ENCODE measurements around the gene TMEFF2. TPM values are rescaled to one million over a fixed set of nuclear protein-coding genes. Genes with fewer than 3 reads are reported as not detected.
A peak's percentile ranks its signal among the peaks of the same experiment; 100 is the strongest.

TMEFF2 gene
- total and polyA plus RNA-seq, 4 donors: 0.08 TPM; not detected in 3

GRCh38 chr2:192069417-192069816, 125.3 kb downstream of the TMEFF2 start:
- Histone ChIP-seq H3K36me3 (ENCODE audit: control insufficient read depth in 4 of 4, insufficient read depth in 3 of 4, low read depth in 1 of 4, low read length in 3 of 4) (no peaks in the 10 kb centered on the region), H3K4me3 (ENCODE audit: low read depth in 1 of 3, low read length in 3 of 3) (no peak overlapping the region), H3K9ac (ENCODE audit: low read depth in 1 of 2, low read length in 2 of 2) (no peak overlapping the region), H3K4me1 (ENCODE audit: control insufficient read depth in 4 of 4, insufficient read depth in 4 of 4, low read length in 3 of 4) (peaks cover 3 to 30% (median 19%) of the 10 kb centered on the region in 4 donors), H3K9me3 (ENCODE audit: control insufficient read depth in 4 of 4, low read length in 3 of 4) (no peaks in the 10 kb centered on the region), H3K27ac (ENCODE audit: low read depth in 1 of 2, low read length in 2 of 2) (peak overlapping the region; percentile 18 to 74), H3K27me3 (ENCODE audit: control insufficient read depth in 4 of 4, insufficient read depth in 4 of 4, low read length in 3 of 4) (no peaks in the 10 kb centered on the region)
- TF ChIP-seq GABPA (IDR thresholded peaks at IDR 0.05 in 1 of 2, conservative IDR thresholded peaks at IDR 0.05 in 1 of 2) (no peak), SP1 (IDR thresholded peaks at IDR 0.05) (peak; percentile 45), REST (IDR thresholded peaks at IDR 0.05) (no peak), RAD21 (IDR thresholded peaks at IDR 0.05) (no peak), HNF4A (conservative IDR thresholded peaks at IDR 0.05) (peak; percentile 75 to 82), HNF4G (IDR thresholded peaks at IDR 0.05) (no peak), RXRA (IDR thresholded peaks at IDR 0.05) (peak in 1 of 2 donors; percentile 24), NR2F2 (IDR thresholded peaks at IDR 0.05) (no peak), ZBTB33 (IDR thresholded peaks at IDR 0.05) (no peak), EGR1 (IDR thresholded peaks at IDR 0.05; ENCODE audit: low read depth in 2 of 2) (peak in 1 of 2 donors; percentile 20), FOXA2 (IDR thresholded peaks at IDR 0.05) (no peak), JUND (IDR thresholded peaks at IDR 0.05) (peak in 1 of 2 donors; percentile 51), YY1 (IDR thresholded peaks at IDR 0.05) (peak; percentile 83)
- TF ChIP-seq, protein P1, sequence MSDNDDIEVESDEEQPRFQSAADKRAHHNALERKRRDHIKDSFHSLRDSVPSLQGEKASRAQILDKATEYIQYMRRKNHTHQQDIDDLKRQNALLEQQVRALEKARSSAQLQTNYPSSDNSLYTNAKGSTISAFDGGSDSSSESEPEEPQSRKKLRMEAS (IDR thresholded peaks at IDR 0.05): no peak
- TF ChIP-seq, protein P2, sequence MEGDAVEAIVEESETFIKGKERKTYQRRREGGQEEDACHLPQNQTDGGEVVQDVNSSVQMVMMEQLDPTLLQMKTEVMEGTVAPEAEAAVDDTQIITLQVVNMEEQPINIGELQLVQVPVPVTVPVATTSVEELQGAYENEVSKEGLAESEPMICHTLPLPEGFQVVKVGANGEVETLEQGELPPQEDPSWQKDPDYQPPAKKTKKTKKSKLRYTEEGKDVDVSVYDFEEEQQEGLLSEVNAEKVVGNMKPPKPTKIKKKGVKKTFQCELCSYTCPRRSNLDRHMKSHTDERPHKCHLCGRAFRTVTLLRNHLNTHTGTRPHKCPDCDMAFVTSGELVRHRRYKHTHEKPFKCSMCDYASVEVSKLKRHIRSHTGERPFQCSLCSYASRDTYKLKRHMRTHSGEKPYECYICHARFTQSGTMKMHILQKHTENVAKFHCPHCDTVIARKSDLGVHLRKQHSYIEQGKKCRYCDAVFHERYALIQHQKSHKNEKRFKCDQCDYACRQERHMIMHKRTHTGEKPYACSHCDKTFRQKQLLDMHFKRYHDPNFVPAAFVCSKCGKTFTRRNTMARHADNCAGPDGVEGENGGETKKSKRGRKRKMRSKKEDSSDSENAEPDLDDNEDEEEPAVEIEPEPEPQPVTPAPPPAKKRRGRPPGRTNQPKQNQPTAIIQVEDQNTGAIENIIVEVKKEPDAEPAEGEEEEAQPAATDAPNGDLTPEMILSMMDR (IDR thresholded peaks at IDR 0.05; ENCODE audit: low read depth, low read length, missing input control): no peak
- 34% methylated on average over 1 of the region's 1 CpG for WGBS
- DNase-seq (ENCODE audit: low spot score): no peak

- TF ChIP-seq RXRA (IDR thresholded peaks at IDR 0.05) (peak in 1 of 2 donors; percentile 3), RAD21 (IDR thresholded peaks at IDR 0.05) (no peak), YY1 (IDR thresholded peaks at IDR 0.05) (no peak), NR2F2 (IDR thresholded peaks at IDR 0.05) (no peak), JUND (IDR thresholded peaks at IDR 0.05) (no peak), HNF4A (conservative IDR thresholded peaks at IDR 0.05) (no peak)
- Histone ChIP-seq H3K36me3 (ENCODE audit: control insufficient read depth in 4 of 4, insufficient read depth in 3 of 4, low read depth in 1 of 4, low read length in 3 of 4) (no peaks in the 10 kb centered on the region), H3K9ac (ENCODE audit: low read depth in 1 of 2, low read length in 2 of 2) (no peak overlapping the region), H3K4me1 (ENCODE audit: control insufficient read depth in 4 of 4, insufficient read depth in 4 of 4, low read length in 3 of 4) (peaks cover 3 to 30% (median 19%) of the 10 kb centered on the region in 4 donors), H3K9me3 (ENCODE audit: control insufficient read depth in 4 of 4, low read length in 3 of 4) (no peaks in the 10 kb centered on the region), H3K27me3 (ENCODE audit: control insufficient read depth in 4 of 4, insufficient read depth in 4 of 4, low read length in 3 of 4) (no peaks in the 10 kb centered on the region), H3K4me3 (ENCODE audit: low read depth in 1 of 3, low read length in 3 of 3) (no peak overlapping the region), H3K27ac (ENCODE audit: low read depth in 1 of 2, low read length in 2 of 2) (peak overlapping the region; percentile 18 to 74)
- 64% methylated on average over 4 of the region's 4 CpGs for WGBS
- DNase-seq (ENCODE audit: low spot score): no peak
Measured at GRCh38 chr2:192068966-192069365, 125.8 kb downstream of the TMEFF2 start.
